Osteoblast (primary cell): ENCODE results near the gene GLB1L3. TPM values are rescaled to one million over a fixed set of nuclear protein-coding genes. Genes with fewer than 3 reads are reported as not detected.
A peak's percentile ranks its signal among the peaks of the same experiment; 100 is the strongest.

Experiments used
- DNase-seq: peaks from one replicate; pipeline ENCODE4 v3.0.0; 2011; ENCODE audit warnings: low spot score, mixed read lengths; ENCODE audit not compliant: insufficient read length; ENCODE audit errors: missing footprints
- H2AFZ ChIP-seq: 2 replicates; pipeline ENCODE4 v1.6.0; 2011; ENCODE audit warnings: mild to moderate bottlenecking, low read length
- H3K27ac ChIP-seq: 2 replicates; pipeline ENCODE4 v1.5.1; 2011; ENCODE audit warnings: mild to moderate bottlenecking, low read depth, low read length, moderate library complexity
- H3K27me3 ChIP-seq: 2 replicates; pipeline ENCODE4 v1.6.0; 2012; ENCODE audit warnings: mild to moderate bottlenecking, control low read depth, inconsistent platforms, low read length, moderate library complexity; ENCODE audit not compliant: insufficient read depth
- H3K36me3 ChIP-seq: 2 replicates; pipeline ENCODE4 v1.5.1; 2011; ENCODE audit warnings: mild to moderate bottlenecking, low read length, control low read depth, moderate library complexity; ENCODE audit not compliant: insufficient read depth
- H3K4me1 ChIP-seq: 2 replicates; pipeline ENCODE4 v1.5.1; 2011; ENCODE audit warnings: mild to moderate bottlenecking, low read length, control low read depth, moderate library complexity; ENCODE audit not compliant: insufficient read depth
- H3K4me2 ChIP-seq: 2 replicates; pipeline ENCODE4 v1.6.0; 2011; ENCODE audit warnings: mild to moderate bottlenecking, low read length; ENCODE audit not compliant: insufficient read depth
- H3K4me3 ChIP-seq: fragments of 200-600 bp; sonication (generic); 3 replicates; pipeline ENCODE4 v1.5.1; 2012; ENCODE audit warnings: mild to moderate bottlenecking, low read length, inconsistent platforms; ENCODE audit not compliant: insufficient read depth
- H3K79me2 ChIP-seq: 2 replicates; pipeline ENCODE4 v1.6.0; 2012; ENCODE audit warnings: mild to moderate bottlenecking, low read length, control low read depth, inconsistent platforms; ENCODE audit not compliant: insufficient read depth
- H3K9me3 ChIP-seq: 2 replicates; pipeline ENCODE4 v1.5.1; 2011; ENCODE audit warnings: low read depth, low read length, control low read depth
- H4K20me1 ChIP-seq: 2 replicates; pipeline ENCODE4 v1.6.0; 2012; ENCODE audit warnings: mild to moderate bottlenecking, low read length, control low read depth; ENCODE audit not compliant: insufficient read depth
- CTCF ChIP-seq: IDR thresholded peaks from 2 replicates; pipeline ENCODE4 v1.5.1; 2011; ENCODE audit warnings: mild to moderate bottlenecking, low read depth, low read length, moderate library complexity; ENCODE audit errors: extremely low read depth
- total RNA-seq: library from RNA; depleted of rRNA; stranded (reverse); fragments of >200 nt; gene quantifications from 2 replicates; pipeline ENCODE4 v1.2.3, GENCODE V29; 2012

GLB1L3 gene
- total RNA-seq, 1 donor = not detected

GRCh38 chr11:134360050-134360835 is 84.1 kb downstream of the GLB1L3 start:
- peak; percentile 96 for DNase-seq

DNA sequence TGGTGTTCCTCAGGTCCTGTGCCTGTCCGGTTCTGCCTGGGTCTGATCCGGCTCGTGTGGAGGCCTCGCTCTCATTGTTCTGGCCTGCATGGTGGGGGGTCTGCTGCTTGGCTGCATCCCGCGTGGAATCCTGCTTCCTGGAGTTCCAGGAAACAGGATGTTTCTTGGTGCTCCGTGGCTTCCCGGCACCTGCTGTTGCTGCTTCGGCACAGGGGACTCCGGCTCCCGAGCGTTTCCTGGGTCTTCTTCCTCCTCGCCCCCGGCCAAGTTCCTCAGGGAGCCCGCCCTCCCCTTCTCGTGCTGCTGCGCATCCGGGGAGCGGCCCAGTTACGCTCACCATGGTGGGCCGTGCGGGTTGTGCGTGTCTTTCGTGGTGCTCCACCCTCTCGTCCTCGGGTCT is 85.5 kb downstream of the GLB1L3 start:
- TF ChIP-seq CTCF = no peak
- no peak overlapping the region for H3K27ac ChIP-seq
- H3K4me2 ChIP-seq = no peak overlapping the region
- no peak overlapping the region for H2AFZ ChIP-seq
- H3K36me3 ChIP-seq = no peaks in the 10 kb centered on the region
- no peaks in the 10 kb centered on the region for H4K20me1 ChIP-seq
- no peaks in the 10 kb centered on the region for H3K27me3 ChIP-seq
- H3K4me3 ChIP-seq = no peak overlapping the region
- DNase-seq = peak; percentile 86
- no peaks in the 10 kb centered on the region for H3K79me2 ChIP-seq
- no peaks in the 10 kb centered on the region for H3K4me1 ChIP-seq
- H3K9me3 ChIP-seq = no peaks in the 10 kb centered on the region

More at GRCh38 chr11:134360050-134360835, 84.1 kb downstream of the GLB1L3 start:
- no peak overlapping the region for H3K4me3 ChIP-seq
- H4K20me1 ChIP-seq = no peaks in the 10 kb centered on the region
- H3K4me2 ChIP-seq = no peak overlapping the region
- H3K9me3 ChIP-seq = no peaks in the 10 kb centered on the region
- H3K27ac ChIP-seq = no peak overlapping the region
- no peaks in the 10 kb centered on the region for H3K4me1 ChIP-seq
- H3K27me3 ChIP-seq = no peaks in the 10 kb centered on the region
- H3K79me2 ChIP-seq = no peaks in the 10 kb centered on the region
- no peak overlapping the region for H2AFZ ChIP-seq
- peak; percentile 69 for TF ChIP-seq CTCF
- no peaks in the 10 kb centered on the region for H3K36me3 ChIP-seq

DNA sequence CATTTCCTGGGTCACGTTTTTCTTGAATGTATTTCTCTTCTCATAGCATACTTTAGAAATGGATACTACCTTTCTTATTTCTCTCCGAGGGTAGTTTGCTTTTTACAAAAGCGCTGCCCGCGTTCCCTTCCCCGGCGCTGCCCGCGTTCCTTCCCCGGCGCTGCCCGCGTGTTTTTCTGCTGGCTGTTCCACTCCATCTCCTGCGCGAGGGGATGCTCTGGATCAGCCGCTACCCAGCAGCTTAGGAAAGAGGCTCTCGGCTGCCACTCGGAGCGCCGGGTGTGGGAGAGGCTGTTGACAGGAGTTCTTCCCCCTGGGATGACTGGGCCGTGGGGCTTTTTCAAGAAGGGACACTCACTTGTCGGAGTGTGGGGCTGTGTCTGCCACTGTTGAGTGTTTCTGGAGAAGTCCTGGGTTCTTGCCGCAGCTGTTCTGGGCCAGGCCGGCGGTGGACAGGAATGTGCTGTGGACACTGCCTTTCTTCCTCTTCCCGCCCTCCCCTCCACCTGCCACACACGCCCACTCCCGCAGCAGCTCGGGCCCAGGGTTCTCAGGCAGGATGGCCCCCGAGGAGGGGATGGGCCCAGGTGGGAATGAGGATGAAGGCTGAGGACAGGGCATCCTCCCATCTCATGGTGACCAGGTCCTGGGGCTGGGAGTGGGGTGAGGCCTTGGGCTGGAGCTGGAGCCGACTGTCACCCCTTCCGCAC is 86.2 kb downstream of the GLB1L3 start:
- Histone ChIP-seq H3K27ac (no peak overlapping the region), H3K79me2 (no peaks in the 10 kb centered on the region), H4K20me1 (no peaks in the 10 kb centered on the region), H3K4me3 (no peak overlapping the region), H3K4me2 (no peak overlapping the region), H3K9me3 (no peaks in the 10 kb centered on the region), H3K36me3 (no peaks in the 10 kb centered on the region), H3K4me1 (no peaks in the 10 kb centered on the region), H3K27me3 (no peaks in the 10 kb centered on the region), H2AFZ (no peak overlapping the region)
- no peak for TF ChIP-seq CTCF
- DNase-seq = peak; percentile 10

- H3K4me3 ChIP-seq = no peak overlapping the region
- H2AFZ ChIP-seq = no peak overlapping the region
- TF ChIP-seq CTCF = no peak
- peak; percentile 67 for DNase-seq
- H3K4me1 ChIP-seq = no peaks in the 10 kb centered on the region
- no peaks in the 10 kb centered on the region for H3K79me2 ChIP-seq
- H3K9me3 ChIP-seq = no peaks in the 10 kb centered on the region
- H3K36me3 ChIP-seq = no peaks in the 10 kb centered on the region
- no peaks in the 10 kb centered on the region for H4K20me1 ChIP-seq
- H3K27me3 ChIP-seq = no peaks in the 10 kb centered on the region
- no peak overlapping the region for H3K4me2 ChIP-seq
- no peak overlapping the region for H3K27ac ChIP-seq
These were observed 87.0 kb downstream of the GLB1L3 start for GRCh38 chr11:134363161-134363560.
